Measurements from ENCODE around the gene TIMM23.
"Not testable (repeated sequence)": the region's sequence is repeated elsewhere in the genome, so short reads cannot be mapped to it uniquely, and the experiment has no call there.

DNA sequence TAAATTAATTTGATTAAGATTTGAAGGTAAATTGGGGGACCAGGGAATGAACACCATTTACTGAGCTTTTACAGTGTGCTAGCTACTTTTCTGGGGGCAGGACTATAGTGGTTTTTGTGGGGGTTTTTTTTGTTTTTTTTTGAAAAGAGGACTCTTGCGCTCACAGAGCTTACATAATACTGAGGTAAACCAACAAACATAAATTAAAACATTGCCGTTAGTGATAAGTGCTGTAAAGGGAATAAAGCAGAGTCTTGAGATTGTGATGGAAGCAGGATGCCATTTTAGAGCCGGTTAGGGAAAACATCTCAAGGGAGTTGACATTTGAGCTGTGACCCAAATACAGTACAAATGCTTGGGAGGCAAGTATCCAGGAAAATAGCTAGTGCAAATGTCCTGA, 1.8 kb downstream of the TIMM23 start:
- TF ChIP-seq, protein P1, sequence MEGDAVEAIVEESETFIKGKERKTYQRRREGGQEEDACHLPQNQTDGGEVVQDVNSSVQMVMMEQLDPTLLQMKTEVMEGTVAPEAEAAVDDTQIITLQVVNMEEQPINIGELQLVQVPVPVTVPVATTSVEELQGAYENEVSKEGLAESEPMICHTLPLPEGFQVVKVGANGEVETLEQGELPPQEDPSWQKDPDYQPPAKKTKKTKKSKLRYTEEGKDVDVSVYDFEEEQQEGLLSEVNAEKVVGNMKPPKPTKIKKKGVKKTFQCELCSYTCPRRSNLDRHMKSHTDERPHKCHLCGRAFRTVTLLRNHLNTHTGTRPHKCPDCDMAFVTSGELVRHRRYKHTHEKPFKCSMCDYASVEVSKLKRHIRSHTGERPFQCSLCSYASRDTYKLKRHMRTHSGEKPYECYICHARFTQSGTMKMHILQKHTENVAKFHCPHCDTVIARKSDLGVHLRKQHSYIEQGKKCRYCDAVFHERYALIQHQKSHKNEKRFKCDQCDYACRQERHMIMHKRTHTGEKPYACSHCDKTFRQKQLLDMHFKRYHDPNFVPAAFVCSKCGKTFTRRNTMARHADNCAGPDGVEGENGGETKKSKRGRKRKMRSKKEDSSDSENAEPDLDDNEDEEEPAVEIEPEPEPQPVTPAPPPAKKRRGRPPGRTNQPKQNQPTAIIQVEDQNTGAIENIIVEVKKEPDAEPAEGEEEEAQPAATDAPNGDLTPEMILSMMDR (conservative IDR thresholded peaks at IDR 0.05 in 1 of 2, IDR thresholded peaks at IDR 0.05 in 1 of 2; ENCODE audit: extremely low read depth in 1 of 2, insufficient read depth in 1 of 2, low read depth in 1 of 2, low read length in 2 of 2) = not testable (repeated sequence)
- not testable (repeated sequence) for TF ChIP-seq EZH2 (IDR thresholded peaks at IDR 0.05; ENCODE audit: borderline replicate concordance, low read length)

Measured in mammary epithelial cell (primary cell).